Measurements from ENCODE around the gene RNF26. TPM values are rescaled to one million over a fixed set of nuclear protein-coding genes. Genes with fewer than 3 reads are reported as not detected.
A peak's percentile ranks its signal among the peaks of the same experiment; 100 is the strongest.

RNF26 gene
- total and polyA plus RNA-seq, 2 donors (not counting 1 experiment from before 2014, with no cell fraction given) = 7.1 to 22.9 TPM

DNA sequence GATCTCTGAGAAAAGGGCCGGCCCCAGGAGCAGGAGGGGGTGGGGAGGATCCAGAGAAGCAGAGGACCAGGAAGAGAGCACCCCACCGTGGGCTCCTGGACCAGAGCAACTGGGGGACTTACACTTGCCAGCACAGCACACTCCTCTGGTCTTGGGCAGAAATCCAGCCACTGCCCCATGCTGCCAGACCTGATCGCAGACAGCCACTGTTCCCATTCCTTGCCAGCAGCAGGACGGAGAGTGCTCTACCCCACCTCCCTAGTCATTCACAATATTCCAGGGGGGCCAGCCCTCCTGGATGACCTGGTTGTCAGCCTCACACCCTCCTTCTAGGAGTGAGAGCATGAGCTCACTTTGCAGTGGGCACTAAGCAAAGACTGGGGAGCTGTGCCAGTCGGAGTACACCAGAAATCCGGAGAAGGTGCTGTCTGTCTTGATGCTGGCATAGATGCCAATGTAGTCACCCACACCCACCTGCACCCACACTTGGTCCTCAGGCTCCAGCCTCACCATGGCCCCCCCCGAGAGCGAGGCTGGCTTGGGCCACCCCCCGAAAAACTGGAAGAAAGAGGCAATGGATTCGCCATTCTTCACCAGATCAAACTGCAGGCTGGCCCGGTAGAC lies 4.8 kb downstream of the RNF26 start:
- H3K9ac ChIP-seq (ENCODE audit: insufficient read depth, low read length) = peak overlapping the region; percentile 44
- peak overlapping the region; percentile 19 to 70 (median 52) for H3K4me3 ChIP-seq (replicated peaks in 1 of 4; ENCODE audit: control extremely low read depth in 1 of 4, insufficient read depth in 1 of 4, low read depth in 3 of 4, low read length in 4 of 4)
- H3K27ac ChIP-seq (ENCODE audit: insufficient read depth, low read length) = peak overlapping the region; percentile 16
- TF ChIP-seq, protein P1, sequence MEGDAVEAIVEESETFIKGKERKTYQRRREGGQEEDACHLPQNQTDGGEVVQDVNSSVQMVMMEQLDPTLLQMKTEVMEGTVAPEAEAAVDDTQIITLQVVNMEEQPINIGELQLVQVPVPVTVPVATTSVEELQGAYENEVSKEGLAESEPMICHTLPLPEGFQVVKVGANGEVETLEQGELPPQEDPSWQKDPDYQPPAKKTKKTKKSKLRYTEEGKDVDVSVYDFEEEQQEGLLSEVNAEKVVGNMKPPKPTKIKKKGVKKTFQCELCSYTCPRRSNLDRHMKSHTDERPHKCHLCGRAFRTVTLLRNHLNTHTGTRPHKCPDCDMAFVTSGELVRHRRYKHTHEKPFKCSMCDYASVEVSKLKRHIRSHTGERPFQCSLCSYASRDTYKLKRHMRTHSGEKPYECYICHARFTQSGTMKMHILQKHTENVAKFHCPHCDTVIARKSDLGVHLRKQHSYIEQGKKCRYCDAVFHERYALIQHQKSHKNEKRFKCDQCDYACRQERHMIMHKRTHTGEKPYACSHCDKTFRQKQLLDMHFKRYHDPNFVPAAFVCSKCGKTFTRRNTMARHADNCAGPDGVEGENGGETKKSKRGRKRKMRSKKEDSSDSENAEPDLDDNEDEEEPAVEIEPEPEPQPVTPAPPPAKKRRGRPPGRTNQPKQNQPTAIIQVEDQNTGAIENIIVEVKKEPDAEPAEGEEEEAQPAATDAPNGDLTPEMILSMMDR (conservative IDR thresholded peaks at IDR 0.05 in 1 of 2, IDR thresholded peaks at IDR 0.05 in 1 of 2; ENCODE audit: low read depth in 1 of 2, low read length in 2 of 2) = no peak
- no peak for TF ChIP-seq EZH2 (IDR thresholded peaks at IDR 0.05; ENCODE audit: low read length, missing control alignments)
- H3K27me3 ChIP-seq (ENCODE audit: control insufficient read depth, insufficient read depth, low read length) = peaks cover 2% of the 10 kb centered on the region
- H3K79me2 ChIP-seq (ENCODE audit: control insufficient read depth, insufficient read depth, low read length) = peaks cover 18% of the 10 kb centered on the region
- H3K36me3 ChIP-seq (ENCODE audit: control insufficient read depth, insufficient read depth, low read length) = peaks cover 4% of the 10 kb centered on the region
- H4K20me1 ChIP-seq (ENCODE audit: control insufficient read depth, extremely low read depth, insufficient read depth, low read length) = no peaks in the 10 kb centered on the region
- no peaks in the 10 kb centered on the region for H3K9me3 ChIP-seq (ENCODE audit: control insufficient read depth, insufficient read depth, low read depth, low read length)
- DNase-seq (ENCODE audit: low read depth in 2 of 2) = no peak
- H2AFZ ChIP-seq (ENCODE audit: low read length) = peak overlapping the region; percentile 30
- H3K4me1 ChIP-seq (ENCODE audit: control insufficient read depth, extremely low read depth, insufficient read depth, low read length) = peaks cover 31% of the 10 kb centered on the region
- H3K4me2 ChIP-seq (ENCODE audit: extremely low read depth, insufficient read depth, low read length) = peak overlapping the region; percentile 93

- peak overlapping the region; percentile 66 for H3K9ac ChIP-seq (ENCODE audit: insufficient read depth, low read length)
- peak overlapping the region; percentile 93 for H3K4me2 ChIP-seq (ENCODE audit: extremely low read depth, insufficient read depth, low read length)
- TF ChIP-seq, protein P1 (conservative IDR thresholded peaks at IDR 0.05 in 1 of 2, IDR thresholded peaks at IDR 0.05 in 1 of 2; ENCODE audit: low read depth in 1 of 2, low read length in 2 of 2) = peak; percentile 59 to 76
- no peak for TF ChIP-seq EZH2 (IDR thresholded peaks at IDR 0.05; ENCODE audit: low read length, missing control alignments)
- peaks cover 2% of the 10 kb centered on the region for H3K27me3 ChIP-seq (ENCODE audit: control insufficient read depth, insufficient read depth, low read length)
- H4K20me1 ChIP-seq (ENCODE audit: control insufficient read depth, extremely low read depth, insufficient read depth, low read length) = no peaks in the 10 kb centered on the region
- H3K27ac ChIP-seq (ENCODE audit: insufficient read depth, low read length) = peak overlapping the region; percentile 53
- H3K4me1 ChIP-seq (ENCODE audit: control insufficient read depth, extremely low read depth, insufficient read depth, low read length) = peaks cover 31% of the 10 kb centered on the region
- peaks cover 4% of the 10 kb centered on the region for H3K36me3 ChIP-seq (ENCODE audit: control insufficient read depth, insufficient read depth, low read length)
- peak; percentile 42 to 56 for DNase-seq (ENCODE audit: low read depth in 2 of 2)
- peak overlapping the region; percentile 30 for H2AFZ ChIP-seq (ENCODE audit: low read length)
- no peaks in the 10 kb centered on the region for H3K9me3 ChIP-seq (ENCODE audit: control insufficient read depth, insufficient read depth, low read depth, low read length)
- H3K4me3 ChIP-seq (replicated peaks in 1 of 4; ENCODE audit: control extremely low read depth in 1 of 4, insufficient read depth in 1 of 4, low read depth in 3 of 4, low read length in 4 of 4) = peak overlapping the region; percentile 44 to 70 (median 52)
- H3K79me2 ChIP-seq (ENCODE audit: control insufficient read depth, insufficient read depth, low read length) = peaks cover 16% of the 10 kb centered on the region
Measured at GRCh38 chr11:119339589-119340334, 5.4 kb downstream of the RNF26 start.

Measured in fibroblast of lung (primary cell).